A549 (cell line): ENCODE data around the gene CNTNAP5.

Source experiments
- CBX8 ChIP-seq: fragments of 200-600 bp; sonication (generic); IDR thresholded peaks from 2 replicates; pipeline ENCODE4 v1.6.1; 2016
- CTCF ChIP-seq: fragments of >200 bp; sonication (Bioruptor Twin); formaldehyde crosslinking; IDR thresholded peaks from 3 replicates; pipeline ENCODE4 v1.5.1; 2016
- EP300 ChIP-seq, 2 experiments: fragments of >200 bp; sonication (Bioruptor Twin); formaldehyde crosslinking; IDR thresholded peaks; 2 replicates in 1 of 2; 3 replicates in 1 of 2; pipeline ENCODE4 v1.6.1; 2016 to 2017
- JUN ChIP-seq, 2 experiments: fragments of >200 bp; sonication (Bioruptor Twin); formaldehyde crosslinking; IDR thresholded peaks; 2 replicates in 1 of 2; 3 replicates in 1 of 2; pipeline ENCODE4 v1.6.1; 2016 to 2017
- KDM1A ChIP-seq: fragments of 200-600 bp; sonication (generic); IDR thresholded peaks from 2 replicates; pipeline ENCODE4 v1.6.1; 2016; ENCODE audit warnings: low read depth, mild to moderate bottlenecking
- MAZ ChIP-seq: fragments of 150-350 bp; IDR thresholded peaks from 2 replicates; pipeline ENCODE4 v1.6.1; 2014; ENCODE audit warnings: antibody characterized with exemption, low read depth, low read length, borderline replicate concordance
- POLR2A ChIP-seq: IDR thresholded peaks from 2 replicates; pipeline ENCODE4 v1.6.1; 2012; ENCODE audit warnings: mild to moderate bottlenecking, low read length
- RAD21 ChIP-seq, 2 experiments: fragments of >200 bp in 1 of 2; sonication (Bioruptor Twin) in 1 of 2; formaldehyde crosslinking in 1 of 2; IDR thresholded peaks in 1 of 2; conservative IDR thresholded peaks in 1 of 2; 2 replicates in 1 of 2; 3 replicates in 1 of 2; pipeline ENCODE4 v1.6.1; 2012 to 2018; ENCODE audit warnings: inconsistent platforms in 1 of 2
- TF ChIP-seq, protein P1 (sequence below): fragments of 250-450 bp; sonication (Bioruptor Pico); IDR thresholded peaks from 2 replicates; pipeline ENCODE4 v1.5.0; 2020; ENCODE audit warnings: low read depth, mild to moderate bottlenecking, moderate library complexity
- TF ChIP-seq, protein P2 (sequence below): IDR thresholded peaks from 2 replicates; pipeline ENCODE4 v1.6.1; 2012
- TF ChIP-seq, protein P3 (sequence below): fragments of 450-650 bp; IDR thresholded peaks from 2 replicates; pipeline ENCODE4 v1.6.1; 2014; ENCODE audit warnings: antibody characterized with exemption
- TF ChIP-seq, protein P4 (sequence below): fragments of 200-600 bp; sonication (generic); IDR thresholded peaks from 2 replicates; pipeline ENCODE4 v1.6.1; 2016; ENCODE audit warnings: antibody characterized with exemption, mild to moderate bottlenecking, moderate library complexity
- TF ChIP-seq, protein P5 (sequence below): fragments of 150-350 bp; IDR thresholded peaks from 2 replicates; pipeline ENCODE4 v1.6.1; 2014; ENCODE audit warnings: low read depth, mild to moderate bottlenecking, low read length

GRCh38 chr2:124835331-124835730, 810.2 kb downstream of the CNTNAP5 start:
- TF ChIP-seq, protein P1, sequence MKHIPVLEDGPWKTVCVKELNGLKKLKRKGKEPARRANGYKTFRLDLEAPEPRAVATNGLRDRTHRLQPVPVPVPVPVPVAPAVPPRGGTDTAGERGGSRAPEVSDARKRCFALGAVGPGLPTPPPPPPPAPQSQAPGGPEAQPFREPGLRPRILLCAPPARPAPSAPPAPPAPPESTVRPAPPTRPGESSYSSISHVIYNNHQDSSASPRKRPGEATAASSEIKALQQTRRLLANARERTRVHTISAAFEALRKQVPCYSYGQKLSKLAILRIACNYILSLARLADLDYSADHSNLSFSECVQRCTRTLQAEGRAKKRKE (CRISPR knock-in tag) = no peak
- TF ChIP-seq, protein P2, sequence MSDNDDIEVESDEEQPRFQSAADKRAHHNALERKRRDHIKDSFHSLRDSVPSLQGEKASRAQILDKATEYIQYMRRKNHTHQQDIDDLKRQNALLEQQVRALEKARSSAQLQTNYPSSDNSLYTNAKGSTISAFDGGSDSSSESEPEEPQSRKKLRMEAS = no peak
- TF ChIP-seq POLR2A = no peak
- no peak for TF ChIP-seq CTCF
- no peak for TF ChIP-seq CBX8
- no peak for TF ChIP-seq JUN (IDR thresholded peaks at IDR 0.05)
- TF ChIP-seq, protein P3, sequence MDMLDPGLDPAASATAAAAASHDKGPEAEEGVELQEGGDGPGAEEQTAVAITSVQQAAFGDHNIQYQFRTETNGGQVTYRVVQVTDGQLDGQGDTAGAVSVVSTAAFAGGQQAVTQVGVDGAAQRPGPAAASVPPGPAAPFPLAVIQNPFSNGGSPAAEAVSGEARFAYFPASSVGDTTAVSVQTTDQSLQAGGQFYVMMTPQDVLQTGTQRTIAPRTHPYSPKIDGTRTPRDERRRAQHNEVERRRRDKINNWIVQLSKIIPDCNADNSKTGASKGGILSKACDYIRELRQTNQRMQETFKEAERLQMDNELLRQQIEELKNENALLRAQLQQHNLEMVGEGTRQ = no peak
- TF ChIP-seq MAZ = no peak
- TF ChIP-seq KDM1A = no peak
- TF ChIP-seq, protein P4, sequence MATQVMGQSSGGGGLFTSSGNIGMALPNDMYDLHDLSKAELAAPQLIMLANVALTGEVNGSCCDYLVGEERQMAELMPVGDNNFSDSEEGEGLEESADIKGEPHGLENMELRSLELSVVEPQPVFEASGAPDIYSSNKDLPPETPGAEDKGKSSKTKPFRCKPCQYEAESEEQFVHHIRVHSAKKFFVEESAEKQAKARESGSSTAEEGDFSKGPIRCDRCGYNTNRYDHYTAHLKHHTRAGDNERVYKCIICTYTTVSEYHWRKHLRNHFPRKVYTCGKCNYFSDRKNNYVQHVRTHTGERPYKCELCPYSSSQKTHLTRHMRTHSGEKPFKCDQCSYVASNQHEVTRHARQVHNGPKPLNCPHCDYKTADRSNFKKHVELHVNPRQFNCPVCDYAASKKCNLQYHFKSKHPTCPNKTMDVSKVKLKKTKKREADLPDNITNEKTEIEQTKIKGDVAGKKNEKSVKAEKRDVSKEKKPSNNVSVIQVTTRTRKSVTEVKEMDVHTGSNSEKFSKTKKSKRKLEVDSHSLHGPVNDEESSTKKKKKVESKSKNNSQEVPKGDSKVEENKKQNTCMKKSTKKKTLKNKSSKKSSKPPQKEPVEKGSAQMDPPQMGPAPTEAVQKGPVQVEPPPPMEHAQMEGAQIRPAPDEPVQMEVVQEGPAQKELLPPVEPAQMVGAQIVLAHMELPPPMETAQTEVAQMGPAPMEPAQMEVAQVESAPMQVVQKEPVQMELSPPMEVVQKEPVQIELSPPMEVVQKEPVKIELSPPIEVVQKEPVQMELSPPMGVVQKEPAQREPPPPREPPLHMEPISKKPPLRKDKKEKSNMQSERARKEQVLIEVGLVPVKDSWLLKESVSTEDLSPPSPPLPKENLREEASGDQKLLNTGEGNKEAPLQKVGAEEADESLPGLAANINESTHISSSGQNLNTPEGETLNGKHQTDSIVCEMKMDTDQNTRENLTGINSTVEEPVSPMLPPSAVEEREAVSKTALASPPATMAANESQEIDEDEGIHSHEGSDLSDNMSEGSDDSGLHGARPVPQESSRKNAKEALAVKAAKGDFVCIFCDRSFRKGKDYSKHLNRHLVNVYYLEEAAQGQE = no peak
- TF ChIP-seq, protein P5, sequence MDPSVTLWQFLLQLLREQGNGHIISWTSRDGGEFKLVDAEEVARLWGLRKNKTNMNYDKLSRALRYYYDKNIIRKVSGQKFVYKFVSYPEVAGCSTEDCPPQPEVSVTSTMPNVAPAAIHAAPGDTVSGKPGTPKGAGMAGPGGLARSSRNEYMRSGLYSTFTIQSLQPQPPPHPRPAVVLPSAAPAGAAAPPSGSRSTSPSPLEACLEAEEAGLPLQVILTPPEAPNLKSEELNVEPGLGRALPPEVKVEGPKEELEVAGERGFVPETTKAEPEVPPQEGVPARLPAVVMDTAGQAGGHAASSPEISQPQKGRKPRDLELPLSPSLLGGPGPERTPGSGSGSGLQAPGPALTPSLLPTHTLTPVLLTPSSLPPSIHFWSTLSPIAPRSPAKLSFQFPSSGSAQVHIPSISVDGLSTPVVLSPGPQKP = no peak
- TF ChIP-seq EP300 (IDR thresholded peaks at IDR 0.05) = no peak
- TF ChIP-seq RAD21 (conservative IDR thresholded peaks at IDR 0.05 in 1 of 2, IDR thresholded peaks at IDR 0.05 in 1 of 2) = no peak
